GM23338 (cell line): ENCODE results near the gene DPP10. TPM values are rescaled to one million over a fixed set of nuclear protein-coding genes. Genes with fewer than 3 reads are reported as not detected.

ENCODE experiments used
- ATAC-seq: fragments of 200-7000 bp; cut with Tn5 transposase; 3 replicates; pipeline ENCODE4 v1.9.1; 2020
- DNase-seq: peaks from one replicate; pipeline ENCODE4 v3.0.0-alpha.2; 2015; ENCODE audit warnings: low spot score
- H2AFZ ChIP-seq: fragments of 200-600 bp; sonication (generic); 2 replicates; pipeline ENCODE4 v1.8.0; 2016; ENCODE audit warnings: antibody characterized with exemption, mild to moderate bottlenecking, moderate library complexity
- H3F3A ChIP-seq: fragments of 200-600 bp; sonication (generic); replicated peaks from 2 replicates; pipeline ENCODE4 v1.8.0; 2017; ENCODE audit warnings: antibody characterized with exemption, mixed run types, low read depth
- H3K27ac ChIP-seq: fragments of 200-600 bp; sonication (generic); 2 replicates; pipeline ENCODE4 v1.6.1; 2016; ENCODE audit warnings: low read depth
- H3K27me3 ChIP-seq: fragments of 200-600 bp; sonication (generic); 2 replicates; pipeline ENCODE4 v1.8.0; 2016; ENCODE audit warnings: mild to moderate bottlenecking, mixed run types, moderate library complexity; ENCODE audit not compliant: insufficient read depth
- H3K36me3 ChIP-seq: fragments of 200-600 bp; sonication (generic); 2 replicates; pipeline ENCODE4 v1.8.0; 2016; ENCODE audit warnings: mild to moderate bottlenecking; ENCODE audit not compliant: insufficient read depth
- H3K4me1 ChIP-seq: fragments of 200-600 bp; sonication (generic); 2 replicates; pipeline ENCODE4 v1.8.0; 2016; ENCODE audit warnings: mild to moderate bottlenecking, moderate library complexity; ENCODE audit not compliant: insufficient read depth
- H3K4me2 ChIP-seq: fragments of 200-600 bp; sonication (generic); 2 replicates; pipeline ENCODE4 v1.7.1; 2017; ENCODE audit warnings: mixed run types
- H3K4me3 ChIP-seq: fragments of 200-600 bp; sonication (generic); 2 replicates; pipeline ENCODE4 v1.6.1; 2016; ENCODE audit warnings: mixed run types
- H3K79me2 ChIP-seq: fragments of 200-600 bp; sonication (generic); replicated peaks from 2 replicates; pipeline ENCODE4 v1.8.0; 2017; ENCODE audit warnings: mild to moderate bottlenecking; ENCODE audit not compliant: insufficient read depth
- H3K9me2 ChIP-seq: fragments of 200-600 bp; sonication (generic); 2 replicates; pipeline ENCODE4 v1.8.0; 2017; ENCODE audit not compliant: insufficient read depth
- H4K20me1 ChIP-seq: fragments of 200-600 bp; sonication (generic); replicated peaks from 2 replicates; pipeline ENCODE4 v1.8.0; 2017; ENCODE audit warnings: mild to moderate bottlenecking; ENCODE audit not compliant: insufficient read depth
- H3K27ac Mint-ChIP-seq: 2 replicates; pipeline ENCODE4 v1.8.0; 2020; ENCODE audit warnings: inconsistent platforms, mild to moderate bottlenecking, moderate library complexity, mixed read lengths
- H3K27me3 Mint-ChIP-seq: 3 replicates; pipeline ENCODE4 v1.8.0; 2022; ENCODE audit warnings: low read depth, mild to moderate bottlenecking, moderate library complexity, mixed read lengths, inconsistent platforms; ENCODE audit not compliant: insufficient read depth, poor library complexity
- H3K36me3 Mint-ChIP-seq: 3 replicates; pipeline ENCODE4 v1.8.0; 2021; ENCODE audit warnings: low read depth, mild to moderate bottlenecking, inconsistent platforms, moderate library complexity, mixed read lengths
- H3K4me1 Mint-ChIP-seq: 3 replicates; pipeline ENCODE4 v1.8.0; 2020; ENCODE audit warnings: mild to moderate bottlenecking, inconsistent platforms, mixed read lengths
- H3K4me3 Mint-ChIP-seq: 3 replicates; pipeline ENCODE4 v1.8.0; 2021; ENCODE audit warnings: moderate library complexity, mild to moderate bottlenecking, inconsistent platforms, mixed read lengths
- H3K9me3 Mint-ChIP-seq: 3 replicates; pipeline ENCODE4 v1.8.0; 2020; ENCODE audit warnings: moderate library complexity, mild to moderate bottlenecking, inconsistent platforms, mixed read lengths
- CREB1 ChIP-seq: fragments of 250-450 bp; sonication (Bioruptor Pico); IDR thresholded peaks from 2 replicates; pipeline ENCODE4 v1.5.0; 2020; ENCODE audit warnings: low read depth, mild to moderate bottlenecking, moderate library complexity
- EZH2 ChIP-seq: fragments of 200-600 bp; sonication (generic); IDR thresholded peaks from one replicate; pipeline ENCODE4 v1.8.0; 2017; ENCODE audit warnings: antibody characterized with exemption, mild to moderate bottlenecking, low read depth; ENCODE audit not compliant: unreplicated experiment
- EZH2phosphoT487 ChIP-seq: fragments of 200-600 bp; sonication (generic); IDR thresholded peaks from one replicate; pipeline ENCODE4 v1.8.1; 2018; ENCODE audit warnings: antibody characterized with exemption; ENCODE audit not compliant: unreplicated experiment
- JUNB ChIP-seq: IDR thresholded peaks from one replicate; pipeline ENCODE4 v1.6.1; 2016; ENCODE audit warnings: antibody characterized with exemption; ENCODE audit not compliant: unreplicated experiment
- NANOG ChIP-seq: IDR thresholded peaks from 2 replicates; pipeline ENCODE4 v1.6.1; 2016; ENCODE audit warnings: antibody characterized with exemption, borderline replicate concordance
- POLR2AphosphoS5 ChIP-seq: IDR thresholded peaks from 2 replicates; pipeline ENCODE4 v1.6.1; 2016; ENCODE audit warnings: antibody characterized with exemption, low read depth
- STAT1 ChIP-seq: IDR thresholded peaks from one replicate; pipeline ENCODE4 v1.6.1; 2016; ENCODE audit warnings: antibody characterized with exemption; ENCODE audit not compliant: unreplicated experiment
- ZNF114 ChIP-seq: fragments of 250-450 bp; sonication (Bioruptor Pico); IDR thresholded peaks from 2 replicates; pipeline ENCODE4 v1.5.0; 2020; ENCODE audit warnings: mild to moderate bottlenecking, moderate library complexity
- ZNF331 ChIP-seq: fragments of 250-450 bp; sonication (Bioruptor Pico); IDR thresholded peaks from 2 replicates; pipeline ENCODE4 v1.5.0; 2020; ENCODE audit warnings: low read depth, mild to moderate bottlenecking, moderate library complexity
- polyA plus RNA-seq: library from polyadenylated mRNA; unstranded; fragments of >200 nt; fragmentation: Nextera tagmentation; extraction: Ambion mirVana; gene quantifications from 2 replicates; pipeline ENCODE4 v1.2.1, GENCODE V29; 2016
- total RNA-seq: library from RNA; depleted of rRNA; stranded (reverse); fragments of >200 nt; shearing (Covaris generic); gene quantifications from 2 replicates; pipeline ENCODE4 v1.2.3, GENCODE V29; 2014
- TF ChIP-seq, protein P1 (sequence below): IDR thresholded peaks from 2 replicates; pipeline ENCODE4 v1.6.1; 2016; ENCODE audit warnings: antibody characterized with exemption
- TF ChIP-seq, protein P2 (sequence below): IDR thresholded peaks from one replicate; pipeline ENCODE4 v1.6.1; 2018; ENCODE audit warnings: antibody characterized with exemption; ENCODE audit not compliant: unreplicated experiment
- TF ChIP-seq, protein P3 (sequence below): fragments of 250-450 bp; sonication (Bioruptor Pico); IDR thresholded peaks from 2 replicates; pipeline ENCODE4 v1.5.0; 2020; ENCODE audit warnings: mild to moderate bottlenecking, moderate library complexity

DPP10 gene
- total and polyA plus RNA-seq, 2 experiments from 2014 or later: 3.6 to 14.8 TPM

DNA sequence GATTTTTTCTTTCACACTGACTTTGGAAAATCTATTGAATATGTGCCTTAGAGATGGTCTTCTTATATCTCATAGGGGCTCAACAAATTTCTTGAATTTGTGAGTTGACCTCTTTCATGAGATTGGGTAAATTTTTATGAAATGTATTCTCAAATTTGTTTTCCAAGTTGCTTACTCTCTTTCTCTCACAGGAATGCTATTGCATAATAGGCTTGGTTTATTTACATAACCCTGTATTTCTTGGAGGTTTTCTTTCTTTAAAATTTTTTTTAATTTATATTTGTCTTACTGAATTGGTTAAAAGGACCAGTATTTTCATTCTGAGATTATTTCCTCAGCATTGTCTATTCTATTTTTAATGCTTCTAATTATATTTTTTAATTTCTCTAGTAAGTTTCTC is 917.1 kb downstream of the DPP10 start (continued):
- no peak for TF ChIP-seq EZH2phosphoT487
- no peak for TF ChIP-seq EZH2
- TF ChIP-seq CREB1: no peak
- TF ChIP-seq ZNF114 (CRISPR knock-in tag): no peak
- TF ChIP-seq, protein P1, sequence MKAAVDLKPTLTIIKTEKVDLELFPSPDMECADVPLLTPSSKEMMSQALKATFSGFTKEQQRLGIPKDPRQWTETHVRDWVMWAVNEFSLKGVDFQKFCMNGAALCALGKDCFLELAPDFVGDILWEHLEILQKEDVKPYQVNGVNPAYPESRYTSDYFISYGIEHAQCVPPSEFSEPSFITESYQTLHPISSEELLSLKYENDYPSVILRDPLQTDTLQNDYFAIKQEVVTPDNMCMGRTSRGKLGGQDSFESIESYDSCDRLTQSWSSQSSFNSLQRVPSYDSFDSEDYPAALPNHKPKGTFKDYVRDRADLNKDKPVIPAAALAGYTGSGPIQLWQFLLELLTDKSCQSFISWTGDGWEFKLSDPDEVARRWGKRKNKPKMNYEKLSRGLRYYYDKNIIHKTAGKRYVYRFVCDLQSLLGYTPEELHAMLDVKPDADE: no peak

DNA sequence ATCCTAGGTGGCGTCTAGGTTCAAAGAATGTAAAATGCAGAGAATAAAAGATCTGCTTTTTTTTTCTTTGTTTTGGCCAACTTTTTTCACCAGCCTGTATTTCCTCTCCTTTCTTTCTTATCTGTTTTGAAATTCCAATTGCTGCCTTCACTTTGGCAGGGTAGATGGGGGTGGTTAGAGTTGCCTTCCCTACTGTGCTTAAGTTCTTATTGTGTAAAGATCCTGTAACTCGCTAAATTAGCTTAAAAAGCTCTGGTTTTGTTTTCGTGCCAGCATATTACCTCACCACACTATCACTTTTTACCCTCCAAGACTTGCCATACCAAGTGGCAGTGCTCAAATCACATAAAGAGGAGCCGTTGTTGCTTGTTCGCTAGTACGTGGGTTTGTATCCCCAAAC is 921.7 kb downstream of the DPP10 start:
- H3K27me3 ChIP-seq: no peaks in the 10 kb centered on the region
- H4K20me1 ChIP-seq: no peaks in the 10 kb centered on the region
- peak; percentile 32 for DNase-seq
- peaks cover 2% of the 10 kb centered on the region for H3K27me3 Mint-ChIP-seq
- no peak overlapping the region for H3K4me3 Mint-ChIP-seq
- no peak overlapping the region for H3K4me3 ChIP-seq
- peaks cover 16% of the 10 kb centered on the region for H3K4me1 Mint-ChIP-seq
- no peaks in the 10 kb centered on the region for H3K36me3 ChIP-seq
- H2AFZ ChIP-seq: no peak overlapping the region
- H3K27ac Mint-ChIP-seq: no peak overlapping the region
- H3K9me3 Mint-ChIP-seq: peaks cover under 1% of the 10 kb centered on the region; the same call in 1 of the 3 replicates
- H3K36me3 Mint-ChIP-seq: peaks cover 7% of the 10 kb centered on the region
- H3K79me2 ChIP-seq: no peaks in the 10 kb centered on the region
- no peaks in the 10 kb centered on the region for H3F3A ChIP-seq
- peaks cover 21% of the 10 kb centered on the region for H3K4me1 ChIP-seq
- ATAC-seq: peak; percentile 75
- peak overlapping the region; percentile 26 for H3K4me2 ChIP-seq
- peaks cover 10% of the 10 kb centered on the region for H3K9me2 ChIP-seq
- no peak overlapping the region for H3K27ac ChIP-seq
- TF ChIP-seq, protein P1: no peak
- TF ChIP-seq STAT1 (no peak), EZH2phosphoT487 (no peak), ZNF331 (no peak), EZH2 (no peak), POLR2AphosphoS5 (no peak), NANOG (no peak), ZNF114 (CRISPR knock-in tag) (no peak), JUNB (no peak)
- TF ChIP-seq, protein P2, sequence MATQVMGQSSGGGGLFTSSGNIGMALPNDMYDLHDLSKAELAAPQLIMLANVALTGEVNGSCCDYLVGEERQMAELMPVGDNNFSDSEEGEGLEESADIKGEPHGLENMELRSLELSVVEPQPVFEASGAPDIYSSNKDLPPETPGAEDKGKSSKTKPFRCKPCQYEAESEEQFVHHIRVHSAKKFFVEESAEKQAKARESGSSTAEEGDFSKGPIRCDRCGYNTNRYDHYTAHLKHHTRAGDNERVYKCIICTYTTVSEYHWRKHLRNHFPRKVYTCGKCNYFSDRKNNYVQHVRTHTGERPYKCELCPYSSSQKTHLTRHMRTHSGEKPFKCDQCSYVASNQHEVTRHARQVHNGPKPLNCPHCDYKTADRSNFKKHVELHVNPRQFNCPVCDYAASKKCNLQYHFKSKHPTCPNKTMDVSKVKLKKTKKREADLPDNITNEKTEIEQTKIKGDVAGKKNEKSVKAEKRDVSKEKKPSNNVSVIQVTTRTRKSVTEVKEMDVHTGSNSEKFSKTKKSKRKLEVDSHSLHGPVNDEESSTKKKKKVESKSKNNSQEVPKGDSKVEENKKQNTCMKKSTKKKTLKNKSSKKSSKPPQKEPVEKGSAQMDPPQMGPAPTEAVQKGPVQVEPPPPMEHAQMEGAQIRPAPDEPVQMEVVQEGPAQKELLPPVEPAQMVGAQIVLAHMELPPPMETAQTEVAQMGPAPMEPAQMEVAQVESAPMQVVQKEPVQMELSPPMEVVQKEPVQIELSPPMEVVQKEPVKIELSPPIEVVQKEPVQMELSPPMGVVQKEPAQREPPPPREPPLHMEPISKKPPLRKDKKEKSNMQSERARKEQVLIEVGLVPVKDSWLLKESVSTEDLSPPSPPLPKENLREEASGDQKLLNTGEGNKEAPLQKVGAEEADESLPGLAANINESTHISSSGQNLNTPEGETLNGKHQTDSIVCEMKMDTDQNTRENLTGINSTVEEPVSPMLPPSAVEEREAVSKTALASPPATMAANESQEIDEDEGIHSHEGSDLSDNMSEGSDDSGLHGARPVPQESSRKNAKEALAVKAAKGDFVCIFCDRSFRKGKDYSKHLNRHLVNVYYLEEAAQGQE: no peak
- TF ChIP-seq, protein P3, sequence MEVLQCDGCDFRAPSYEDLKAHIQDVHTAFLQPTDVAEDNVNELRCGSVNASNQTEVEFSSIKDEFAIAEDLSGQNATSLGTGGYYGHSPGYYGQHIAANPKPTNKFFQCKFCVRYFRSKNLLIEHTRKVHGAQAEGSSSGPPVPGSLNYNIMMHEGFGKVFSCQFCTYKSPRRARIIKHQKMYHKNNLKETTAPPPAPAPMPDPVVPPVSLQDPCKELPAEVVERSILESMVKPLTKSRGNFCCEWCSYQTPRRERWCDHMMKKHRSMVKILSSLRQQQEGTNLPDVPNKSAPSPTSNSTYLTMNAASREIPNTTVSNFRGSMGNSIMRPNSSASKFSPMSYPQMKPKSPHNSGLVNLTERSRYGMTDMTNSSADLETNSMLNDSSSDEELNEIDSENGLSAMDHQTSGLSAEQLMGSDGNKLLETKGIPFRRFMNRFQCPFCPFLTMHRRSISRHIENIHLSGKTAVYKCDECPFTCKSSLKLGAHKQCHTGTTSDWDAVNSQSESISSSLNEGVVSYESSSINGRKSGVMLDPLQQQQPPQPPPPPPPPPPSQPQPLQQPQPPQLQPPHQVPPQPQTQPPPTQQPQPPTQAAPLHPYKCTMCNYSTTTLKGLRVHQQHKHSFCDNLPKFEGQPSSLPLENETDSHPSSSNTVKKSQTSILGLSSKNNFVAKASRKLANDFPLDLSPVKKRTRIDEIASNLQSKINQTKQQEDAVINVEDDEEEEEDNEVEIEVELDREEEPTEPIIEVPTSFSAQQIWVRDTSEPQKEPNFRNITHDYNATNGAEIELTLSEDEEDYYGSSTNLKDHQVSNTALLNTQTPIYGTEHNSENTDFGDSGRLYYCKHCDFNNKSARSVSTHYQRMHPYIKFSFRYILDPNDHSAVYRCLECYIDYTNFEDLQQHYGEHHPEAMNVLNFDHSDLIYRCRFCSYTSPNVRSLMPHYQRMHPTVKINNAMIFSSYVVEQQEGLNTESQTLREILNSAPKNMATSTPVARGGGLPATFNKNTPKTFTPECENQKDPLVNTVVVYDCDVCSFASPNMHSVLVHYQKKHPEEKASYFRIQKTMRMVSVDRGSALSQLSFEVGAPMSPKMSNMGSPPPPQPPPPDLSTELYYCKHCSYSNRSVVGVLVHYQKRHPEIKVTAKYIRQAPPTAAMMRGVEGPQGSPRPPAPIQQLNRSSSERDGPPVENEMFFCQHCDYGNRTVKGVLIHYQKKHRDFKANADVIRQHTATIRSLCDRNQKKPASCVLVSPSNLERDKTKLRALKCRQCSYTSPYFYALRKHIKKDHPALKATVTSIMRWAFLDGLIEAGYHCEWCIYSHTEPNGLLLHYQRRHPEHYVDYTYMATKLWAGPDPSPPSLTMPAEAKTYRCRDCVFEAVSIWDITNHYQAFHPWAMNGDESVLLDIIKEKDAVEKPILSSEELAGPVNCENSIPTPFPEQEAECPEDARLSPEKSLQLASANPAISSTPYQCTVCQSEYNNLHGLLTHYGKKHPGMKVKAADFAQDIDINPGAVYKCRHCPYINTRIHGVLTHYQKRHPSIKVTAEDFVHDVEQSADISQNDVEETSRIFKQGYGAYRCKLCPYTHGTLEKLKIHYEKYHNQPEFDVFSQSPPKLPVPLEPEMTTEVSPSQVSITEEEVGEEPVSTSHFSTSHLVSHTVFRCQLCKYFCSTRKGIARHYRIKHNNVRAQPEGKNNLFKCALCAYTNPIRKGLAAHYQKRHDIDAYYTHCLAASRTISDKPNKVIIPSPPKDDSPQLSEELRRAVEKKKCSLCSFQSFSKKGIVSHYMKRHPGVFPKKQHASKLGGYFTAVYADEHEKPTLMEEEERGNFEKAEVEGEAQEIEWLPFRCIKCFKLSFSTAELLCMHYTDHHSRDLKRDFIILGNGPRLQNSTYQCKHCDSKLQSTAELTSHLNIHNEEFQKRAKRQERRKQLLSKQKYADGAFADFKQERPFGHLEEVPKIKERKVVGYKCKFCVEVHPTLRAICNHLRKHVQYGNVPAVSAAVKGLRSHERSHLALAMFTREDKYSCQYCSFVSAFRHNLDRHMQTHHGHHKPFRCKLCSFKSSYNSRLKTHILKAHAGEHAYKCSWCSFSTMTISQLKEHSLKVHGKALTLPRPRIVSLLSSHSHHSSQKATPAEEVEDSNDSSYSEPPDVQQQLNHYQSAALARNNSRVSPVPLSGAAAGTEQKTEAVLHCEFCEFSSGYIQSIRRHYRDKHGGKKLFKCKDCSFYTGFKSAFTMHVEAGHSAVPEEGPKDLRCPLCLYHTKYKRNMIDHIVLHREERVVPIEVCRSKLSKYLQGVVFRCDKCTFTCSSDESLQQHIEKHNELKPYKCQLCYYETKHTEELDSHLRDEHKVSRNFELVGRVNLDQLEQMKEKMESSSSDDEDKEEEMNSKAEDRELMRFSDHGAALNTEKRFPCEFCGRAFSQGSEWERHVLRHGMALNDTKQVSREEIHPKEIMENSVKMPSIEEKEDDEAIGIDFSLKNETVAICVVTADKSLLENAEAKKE: no peak; the same call in 1 of the 2 replicates
